ENCODE results near the gene DMBT1.
A peak's percentile ranks its signal among the peaks of the same experiment; 100 is the strongest.
"Not testable (repeated sequence)": the region's sequence is repeated elsewhere in the genome, so short reads cannot be mapped to it uniquely, and the experiment has no call there.

DMBT1 gene

GRCh38 chr10:122571892-122572291, 11.3 kb downstream of the DMBT1 start:
- H3K9me3 Mint-ChIP-seq: peaks cover 17% of the 10 kb centered on the region
- H3K27me3 Mint-ChIP-seq (ENCODE audit: low read depth, poor library complexity): peaks cover 51% of the 10 kb centered on the region
- H3K4me1 Mint-ChIP-seq: no peaks in the 10 kb centered on the region
- no peak overlapping the region for H3K27ac Mint-ChIP-seq
- H3K36me3 Mint-ChIP-seq (ENCODE audit: low read depth): no peaks in the 10 kb centered on the region
- H3K4me3 Mint-ChIP-seq: no peak overlapping the region
- DNase-seq: no peak
- no peak for TF ChIP-seq CTCF (IDR thresholded peaks at IDR 0.05)

- H3K36me3 Mint-ChIP-seq (ENCODE audit: low read depth): no peaks in the 10 kb centered on the region
- H3K27ac Mint-ChIP-seq: no peak overlapping the region
- no peak for TF ChIP-seq CTCF (IDR thresholded peaks at IDR 0.05)
- no peak for DNase-seq
- H3K4me1 Mint-ChIP-seq: peaks cover 14% of the 10 kb centered on the region
- H3K4me3 Mint-ChIP-seq: no peak overlapping the region
- H3K27me3 Mint-ChIP-seq (ENCODE audit: low read depth, poor library complexity): peaks cover 37% of the 10 kb centered on the region
- H3K9me3 Mint-ChIP-seq: peaks cover 17% of the 10 kb centered on the region
Measured at GRCh38 chr10:122575776-122576175, 15.2 kb downstream of the DMBT1 start.

GRCh38 chr10:122576291-122576690, 15.7 kb downstream of the DMBT1 start:
- H3K27me3 Mint-ChIP-seq (ENCODE audit: low read depth, poor library complexity): peaks cover 33% of the 10 kb centered on the region
- peaks cover 15% of the 10 kb centered on the region for H3K4me1 Mint-ChIP-seq
- no peak for TF ChIP-seq CTCF (IDR thresholded peaks at IDR 0.05)
- peaks cover 17% of the 10 kb centered on the region for H3K9me3 Mint-ChIP-seq
- no peak overlapping the region for H3K4me3 Mint-ChIP-seq
- H3K27ac Mint-ChIP-seq: no peak overlapping the region
- no peak for DNase-seq
- no peaks in the 10 kb centered on the region for H3K36me3 Mint-ChIP-seq (ENCODE audit: low read depth)

GRCh38 chr10:122577311-122577885, 16.8 kb downstream of the DMBT1 start:
- H3K9me3 Mint-ChIP-seq: peaks cover 17% of the 10 kb centered on the region
- peaks cover 15% of the 10 kb centered on the region for H3K4me1 Mint-ChIP-seq
- peaks cover 33% of the 10 kb centered on the region for H3K27me3 Mint-ChIP-seq (ENCODE audit: low read depth, poor library complexity)
- H3K27ac Mint-ChIP-seq: peak overlapping the region; percentile 35
- TF ChIP-seq CTCF (IDR thresholded peaks at IDR 0.05): no peak
- DNase-seq: no peak
- no peaks in the 10 kb centered on the region for H3K36me3 Mint-ChIP-seq (ENCODE audit: low read depth)
- H3K4me3 Mint-ChIP-seq: no peak overlapping the region

- H3K27ac Mint-ChIP-seq; H3K4me3 Mint-ChIP-seq; H3K9me3 Mint-ChIP-seq; H3K4me1 Mint-ChIP-seq; H3K36me3 Mint-ChIP-seq (ENCODE audit: low read depth); DNase-seq: not testable (repeated sequence)
- H3K27me3 Mint-ChIP-seq (ENCODE audit: low read depth, poor library complexity): peaks cover 20% of the 10 kb centered on the region
Measured at GRCh38 chr10:122586070-122586469, 25.5 kb downstream of the DMBT1 start.

GRCh38 chr10:122587098-122587760, 26.7 kb downstream of the DMBT1 start:
- no peak for TF ChIP-seq CTCF (IDR thresholded peaks at IDR 0.05)

More at GRCh38 chr10:122587098-122587760, 26.7 kb downstream of the DMBT1 start:
- H3K27me3 Mint-ChIP-seq (ENCODE audit: low read depth, poor library complexity): peaks cover 20% of the 10 kb centered on the region
- no peak overlapping the region for H3K4me3 Mint-ChIP-seq
- no peaks in the 10 kb centered on the region for H3K9me3 Mint-ChIP-seq
- no peaks in the 10 kb centered on the region for H3K36me3 Mint-ChIP-seq (ENCODE audit: low read depth)
- no peak overlapping the region for H3K27ac Mint-ChIP-seq
- DNase-seq: no peak
- peaks cover 9% of the 10 kb centered on the region for H3K4me1 Mint-ChIP-seq

Measured in nephron progenitor cell (in vitro differentiated cells).